H54 (cell line): ENCODE measurements around the gene CHTF18.
A peak's percentile ranks its signal among the peaks of the same experiment; 100 is the strongest.

Experiments used
- DNase-seq: peaks from one replicate; pipeline ENCODE4 v3.0.0; 2011; ENCODE audit warnings: low spot score, mixed read lengths; ENCODE audit not compliant: insufficient read length
- FAIRE-seq: peaks from 3 replicates; lab custom pipeline; 2011; peaks lifted over from hg19 to GRCh38; lab: Jason Lieb, UNC
- POLR2A ChIP-seq: IDR thresholded peaks from 2 replicates; pipeline ENCODE4 v1.6.1; 2011; ENCODE audit warnings: low read depth, mild to moderate bottlenecking, low read length

Gene CHTF18

GRCh38 chr16:776824-777223 is 11.6 kb upstream of the CHTF18 start:
- no peak for TF ChIP-seq POLR2A
- FAIRE-seq (no peak), DNase-seq (no peak)

GRCh38 chr16:777826-778225 is 10.6 kb upstream of the CHTF18 start:
- no peak for DNase-seq
- TF ChIP-seq POLR2A, result no peak
- no peak for FAIRE-seq

- FAIRE-seq (no peak), DNase-seq (no peak)
- no peak for TF ChIP-seq POLR2A
Observed at GRCh38 chr16:778447-778846, 10.0 kb upstream of the CHTF18 start.

- DNase-seq, result no peak
Observed at GRCh38 chr16:778909-779527, 9.4 kb upstream of the CHTF18 start.

GRCh38 chr16:779561-779960 is 8.9 kb upstream of the CHTF18 start:
- no peak for TF ChIP-seq POLR2A
- FAIRE-seq (no peak), DNase-seq (no peak)

More at GRCh38 chr16:778909-779527, 9.4 kb upstream of the CHTF18 start:
- no peak for FAIRE-seq
- no peak for TF ChIP-seq POLR2A

GRCh38 chr16:780296-780695 is 8.1 kb upstream of the CHTF18 start:
- FAIRE-seq, result no peak
- DNase-seq, result no peak

GRCh38 chr16:781346-782010 is 6.9 kb upstream of the CHTF18 start:
- TF ChIP-seq POLR2A, result no peak
- FAIRE-seq, result no peak

More at GRCh38 chr16:780296-780695, 8.1 kb upstream of the CHTF18 start:
- TF ChIP-seq POLR2A, result no peak

GRCh38 chr16:782258-782657 is 6.2 kb upstream of the CHTF18 start:
- DNase-seq (no peak), FAIRE-seq (no peak)
- no peak for TF ChIP-seq POLR2A

More at GRCh38 chr16:781346-782010, 6.9 kb upstream of the CHTF18 start:
- no peak for DNase-seq

GRCh38 chr16:782766-783403 is 5.5 kb upstream of the CHTF18 start:
- FAIRE-seq (no peak), DNase-seq (no peak)
- peak; percentile 10; the same call in 1 of the 2 replicates for TF ChIP-seq POLR2A

GRCh38 chr16:783404-784161 is 4.8 kb upstream of the CHTF18 start:
- TF ChIP-seq POLR2A, result no peak
- DNase-seq (no peak), FAIRE-seq (no peak)

- FAIRE-seq (no peak), DNase-seq (no peak)
- no peak for TF ChIP-seq POLR2A
Observed at GRCh38 chr16:784431-784830, 4.0 kb upstream of the CHTF18 start.

GRCh38 chr16:785563-786535 is 2.6 kb upstream of the CHTF18 start:
- no peak for FAIRE-seq
- no peak for DNase-seq
- no peak for TF ChIP-seq POLR2A
